Upper lobe of left lung (tissue), 4 donors: ENCODE data around the gene ADAMTS2.

Source experiments
- CTCF ChIP-seq, 6 experiments: fragments of 450-650 bp in 4 of 6; fragments of 200-600 bp in 2 of 6; sonication (generic) in 2 of 6; IDR thresholded peaks; one replicate each; pipeline ENCODE4 v1.5.1; 2016 to 2019; ENCODE audit warnings: antibody characterized with exemption in 6 of 6
- EP300 ChIP-seq, 4 donors: sonication (generic); formaldehyde crosslinking; IDR thresholded peaks; one replicate each; pipeline ENCODE4 v1.5.1; 2017; ENCODE audit warnings: antibody characterized with exemption in 4 of 4, control low read depth in 2 of 4
- POLR2A ChIP-seq, 4 donors: fragments of 450-650 bp; IDR thresholded peaks; one replicate each; pipeline ENCODE4 v1.5.1; 2016 to 2017; ENCODE audit warnings: antibody characterized with exemption in 4 of 4, mild to moderate bottlenecking in 2 of 4
- POLR2AphosphoS5 ChIP-seq, 2 donors: sonication (generic); formaldehyde crosslinking; IDR thresholded peaks; one replicate each; pipeline ENCODE4 v1.5.1; 2017; ENCODE audit warnings: antibody characterized with exemption in 2 of 2

GRCh38 chr5:179163236-179164155 is 181.8 kb downstream of the ADAMTS2 start:
- TF ChIP-seq CTCF (IDR thresholded peaks at IDR 0.05) = no peak
- TF ChIP-seq POLR2A (IDR thresholded peaks at IDR 0.05) = no peak
- no peak for TF ChIP-seq EP300 (IDR thresholded peaks at IDR 0.05)
- no peak for TF ChIP-seq POLR2AphosphoS5 (IDR thresholded peaks at IDR 0.05)
